Breast epithelium (tissue), 4 donors: Measurements from ENCODE around the gene ADCY1. TPM values are rescaled to one million over a fixed set of nuclear protein-coding genes. Genes with fewer than 3 reads are reported as not detected.

ENCODE experiments used
- DNase-seq, 2 donors: peaks; one replicate each; pipeline ENCODE4 v3.0.0-alpha.2; 2019; ENCODE audit warnings: low spot score in 2 of 2
- H3K27ac ChIP-seq, 2 donors: fragments of 200-600 bp; sonication (generic) in 1 of 2; one replicate each; pipeline ENCODE4 v1.5.1; 2016 to 2019; ENCODE audit warnings: mild to moderate bottlenecking in 1 of 2
- H3K27me3 ChIP-seq, 2 donors: fragments of 200-600 bp; sonication (generic) in 1 of 2; one replicate each; pipeline versions ENCODE4 v1.5.1 to v1.6.0; 2017 to 2019; ENCODE audit warnings: control low read depth in 1 of 2, mild to moderate bottlenecking in 1 of 2
- H3K36me3 ChIP-seq: fragments of 200-600 bp; one replicate; pipeline ENCODE4 v1.5.1; 2019
- H3K4me1 ChIP-seq, 2 donors: fragments of 200-600 bp; sonication (generic); one replicate each; pipeline ENCODE4 v1.5.1; 2016 to 2019; ENCODE audit warnings: control low read depth in 1 of 2
- H3K4me3 ChIP-seq, 3 donors: fragments of 200-600 bp; sonication (generic); 1 replicate in 2 of 3; 2 replicates in 1 of 3; pipeline ENCODE4 v1.5.1; 2016 to 2019; ENCODE audit warnings: mild to moderate bottlenecking in 3 of 3, moderate library complexity in 2 of 3
- H3K9me3 ChIP-seq, 2 donors: fragments of 200-600 bp; sonication (generic) in 1 of 2; one replicate each; pipeline ENCODE4 v1.5.1; 2016 to 2019; ENCODE audit warnings: control low read depth in 1 of 2
- POLR2A ChIP-seq: fragments of 450-650 bp; IDR thresholded peaks from one replicate; pipeline ENCODE4 v1.6.1; 2016; ENCODE audit warnings: antibody characterized with exemption, mild to moderate bottlenecking, moderate library complexity
- POLR2AphosphoS5 ChIP-seq, 3 donors: sonication (generic); formaldehyde crosslinking; IDR thresholded peaks; one replicate each; pipeline ENCODE4 v1.6.1; 2017; ENCODE audit warnings: antibody characterized with exemption in 3 of 3
- intact Hi-C: fragments of 100-400 bp; cut with DNase I; formaldehyde crosslinking; loops from one replicate; pipeline ENCODE4 v1.15.1; 2023; ENCODE audit warnings: low total_unique reads
- total RNA-seq, 3 donors: library from RNA; depleted of rRNA; stranded (reverse); fragments of >200 nt; gene quantifications; one replicate each; pipeline ENCODE4 v1.1.0, GENCODE V29; 2016
- TF ChIP-seq, protein P1 (sequence below), 3 donors: fragments of 450-650 bp; IDR thresholded peaks; one replicate each; pipeline ENCODE4 v1.5.1; 2016 to 2017; ENCODE audit warnings: antibody characterized with exemption in 3 of 3, mild to moderate bottlenecking in 3 of 3, moderate library complexity in 3 of 3

The ADCY1 gene
- total RNA-seq, 3 donors from 2014 or later = 1.6 to 14.4 (median 2.5) TPM

DNA sequence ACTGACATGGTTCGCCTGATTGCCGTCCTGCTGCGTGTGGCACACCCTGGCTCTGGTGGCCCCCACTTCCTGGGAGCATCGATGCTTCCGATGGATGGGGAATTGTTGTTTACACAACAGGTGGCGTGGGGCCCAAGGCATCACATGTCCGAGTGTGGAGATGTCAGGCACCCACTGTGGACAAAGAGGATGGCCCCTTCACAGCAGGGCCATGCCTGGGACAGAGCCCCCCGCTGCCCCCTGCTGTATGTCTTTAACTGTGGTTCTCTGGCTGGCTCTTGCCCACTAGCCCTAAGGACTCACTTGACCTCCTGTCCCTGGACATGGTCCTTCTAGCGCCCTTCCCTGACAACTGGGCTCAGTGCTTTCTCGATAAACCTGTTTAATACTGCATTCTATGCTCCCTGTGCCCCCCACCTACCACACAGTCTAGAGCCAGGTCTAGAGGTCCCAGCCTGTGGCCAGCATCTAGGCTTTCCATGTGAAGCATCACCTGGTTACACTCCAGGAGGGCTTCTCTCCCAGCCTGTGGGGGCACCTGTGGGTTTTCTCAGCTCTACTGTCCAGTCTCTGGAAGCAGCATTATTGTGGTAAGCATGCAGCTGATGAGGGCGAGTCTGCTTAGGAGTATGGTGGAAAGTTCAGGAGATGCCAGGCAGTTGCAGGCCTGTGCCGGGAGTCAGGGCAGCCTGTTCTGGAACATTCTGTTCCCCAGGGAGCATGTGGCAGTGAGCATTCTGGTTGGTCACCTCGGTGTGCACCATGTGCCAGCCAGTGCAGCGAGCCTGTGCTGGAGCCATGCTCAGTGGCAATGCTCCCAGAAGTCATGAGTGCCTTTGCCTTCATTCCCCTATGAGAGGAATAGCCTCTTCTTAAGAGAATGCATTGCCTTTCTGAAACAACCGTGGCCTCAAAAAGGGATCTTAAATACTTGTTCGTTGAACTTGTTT lies 10.4 kb downstream of the ADCY1 start:
- peak in 1 of 2 donors; percentile 20 for DNase-seq
- Histone ChIP-seq H3K27ac (no peak overlapping the region), H3K4me3 (no peak overlapping the region), H3K9me3 (no peaks in the 10 kb centered on the region), H3K36me3 (no peaks in the 10 kb centered on the region), H3K27me3 (no peaks in the 10 kb centered on the region), H3K4me1 (no peaks in the 10 kb centered on the region)
- TF ChIP-seq POLR2A (no peak), POLR2AphosphoS5 (IDR thresholded peaks at IDR 0.05) (no peak)
- TF ChIP-seq, protein P1, sequence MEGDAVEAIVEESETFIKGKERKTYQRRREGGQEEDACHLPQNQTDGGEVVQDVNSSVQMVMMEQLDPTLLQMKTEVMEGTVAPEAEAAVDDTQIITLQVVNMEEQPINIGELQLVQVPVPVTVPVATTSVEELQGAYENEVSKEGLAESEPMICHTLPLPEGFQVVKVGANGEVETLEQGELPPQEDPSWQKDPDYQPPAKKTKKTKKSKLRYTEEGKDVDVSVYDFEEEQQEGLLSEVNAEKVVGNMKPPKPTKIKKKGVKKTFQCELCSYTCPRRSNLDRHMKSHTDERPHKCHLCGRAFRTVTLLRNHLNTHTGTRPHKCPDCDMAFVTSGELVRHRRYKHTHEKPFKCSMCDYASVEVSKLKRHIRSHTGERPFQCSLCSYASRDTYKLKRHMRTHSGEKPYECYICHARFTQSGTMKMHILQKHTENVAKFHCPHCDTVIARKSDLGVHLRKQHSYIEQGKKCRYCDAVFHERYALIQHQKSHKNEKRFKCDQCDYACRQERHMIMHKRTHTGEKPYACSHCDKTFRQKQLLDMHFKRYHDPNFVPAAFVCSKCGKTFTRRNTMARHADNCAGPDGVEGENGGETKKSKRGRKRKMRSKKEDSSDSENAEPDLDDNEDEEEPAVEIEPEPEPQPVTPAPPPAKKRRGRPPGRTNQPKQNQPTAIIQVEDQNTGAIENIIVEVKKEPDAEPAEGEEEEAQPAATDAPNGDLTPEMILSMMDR (IDR thresholded peaks at IDR 0.05) = no peak
- intact Hi-C loops = no loop called here

DNA sequence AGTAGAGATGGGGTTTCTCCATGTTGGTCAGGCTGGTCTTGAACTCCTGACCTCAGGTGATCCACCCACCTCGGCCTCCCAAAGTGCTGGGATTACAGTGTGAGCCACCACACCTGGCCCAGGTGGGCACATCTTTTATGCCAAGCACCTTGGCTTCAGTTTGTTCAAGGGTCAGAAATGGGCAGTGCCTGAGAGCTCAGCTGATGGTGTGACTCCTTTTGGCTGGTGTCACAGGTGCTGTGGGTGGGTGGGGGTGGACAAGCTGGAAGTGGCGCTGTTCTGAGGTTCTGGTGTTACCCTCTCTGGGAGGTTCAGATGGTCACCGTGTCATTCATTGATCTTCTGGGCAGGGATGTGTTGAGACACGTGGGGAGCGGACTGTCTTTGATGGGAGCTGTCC lies 11.5 kb downstream of the ADCY1 start:
- no peaks in the 10 kb centered on the region for H3K36me3 ChIP-seq
- DNase-seq = peak in 1 of 2 donors; percentile 36
- H3K9me3 ChIP-seq = no peaks in the 10 kb centered on the region
- H3K27ac ChIP-seq = no peak overlapping the region
- H3K4me1 ChIP-seq = no peaks in the 10 kb centered on the region
- TF ChIP-seq POLR2AphosphoS5 (IDR thresholded peaks at IDR 0.05) (no peak), POLR2A (no peak)
- TF ChIP-seq, protein P1 (IDR thresholded peaks at IDR 0.05) = no peak
- no peak overlapping the region for H3K4me3 ChIP-seq
- intact Hi-C loops = no loop called here
- no peaks in the 10 kb centered on the region for H3K27me3 ChIP-seq

GRCh38 chr7:45586542-45587520 lies 12.7 kb downstream of the ADCY1 start:
- Histone ChIP-seq H3K27ac (no peak overlapping the region), H3K27me3 (no peaks in the 10 kb centered on the region), H3K9me3 (no peaks in the 10 kb centered on the region), H3K4me3 (no peak overlapping the region), H3K4me1 (no peaks in the 10 kb centered on the region), H3K36me3 (no peaks in the 10 kb centered on the region)
- TF ChIP-seq POLR2A = no peak
- no peak for TF ChIP-seq POLR2AphosphoS5 (IDR thresholded peaks at IDR 0.05)
- TF ChIP-seq, protein P1 (IDR thresholded peaks at IDR 0.05) = no peak
- peak in 1 of 2 donors; percentile 43 for DNase-seq
- intact Hi-C loops = no loop called here

DNA sequence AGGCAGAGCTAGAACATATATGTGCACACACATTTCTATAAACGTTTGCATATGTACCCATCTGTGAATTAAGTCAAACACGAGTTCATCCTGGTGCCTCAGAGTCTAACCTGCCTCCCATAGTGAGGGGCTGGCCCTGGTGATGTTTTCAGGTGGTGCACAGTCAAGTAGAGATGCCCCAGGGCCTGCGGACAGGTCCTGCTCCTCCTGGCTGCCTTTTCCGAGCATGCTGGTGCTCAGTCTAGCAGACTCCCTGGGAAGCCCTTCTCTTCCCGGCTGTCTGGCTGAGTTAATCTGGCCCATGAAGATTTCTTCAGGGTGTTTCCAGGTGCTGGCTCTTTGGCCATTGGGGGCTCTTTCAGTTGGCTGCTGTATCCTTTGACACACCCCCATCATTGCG lies 14.3 kb downstream of the ADCY1 start:
- intact Hi-C loops = no loop called here
- no peak overlapping the region for H3K27ac ChIP-seq
- H3K27me3 ChIP-seq = no peaks in the 10 kb centered on the region
- no peaks in the 10 kb centered on the region for H3K4me1 ChIP-seq
- no peak for TF ChIP-seq POLR2A
- no peak for TF ChIP-seq POLR2AphosphoS5 (IDR thresholded peaks at IDR 0.05)
- TF ChIP-seq, protein P1 (IDR thresholded peaks at IDR 0.05) = no peak
- DNase-seq = peak in 1 of 2 donors; percentile 1
- no peaks in the 10 kb centered on the region for H3K9me3 ChIP-seq
- H3K36me3 ChIP-seq = no peaks in the 10 kb centered on the region
- no peak overlapping the region for H3K4me3 ChIP-seq
